ENCODE measurements around the gene OXER1. TPM values are rescaled to one million over a fixed set of nuclear protein-coding genes. Genes with fewer than 3 reads are reported as not detected.

Gene OXER1
- total RNA-seq, 2 donors from 2014 or later, result 4.7 to 6.9 TPM

DNA sequence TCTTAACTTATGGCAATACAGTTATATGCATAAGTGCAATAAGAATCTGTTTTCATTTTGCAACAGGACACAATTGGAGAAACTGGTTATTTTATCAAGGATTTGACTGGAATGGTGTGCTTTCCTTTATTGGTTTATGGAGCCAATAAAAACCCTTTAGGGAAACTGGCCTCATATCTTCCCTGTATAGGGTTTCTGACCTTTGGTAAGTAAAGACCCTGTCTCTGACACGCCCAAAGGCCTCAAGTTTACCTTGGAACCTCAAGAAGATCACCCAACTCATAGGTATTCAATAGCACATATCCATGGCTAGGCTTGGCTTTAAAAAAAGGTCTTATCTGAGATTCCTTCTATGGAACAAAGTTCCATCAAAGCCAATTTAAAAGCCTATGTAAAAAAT, 17.2 kb upstream of the OXER1 start:
- TF ChIP-seq, protein P1, sequence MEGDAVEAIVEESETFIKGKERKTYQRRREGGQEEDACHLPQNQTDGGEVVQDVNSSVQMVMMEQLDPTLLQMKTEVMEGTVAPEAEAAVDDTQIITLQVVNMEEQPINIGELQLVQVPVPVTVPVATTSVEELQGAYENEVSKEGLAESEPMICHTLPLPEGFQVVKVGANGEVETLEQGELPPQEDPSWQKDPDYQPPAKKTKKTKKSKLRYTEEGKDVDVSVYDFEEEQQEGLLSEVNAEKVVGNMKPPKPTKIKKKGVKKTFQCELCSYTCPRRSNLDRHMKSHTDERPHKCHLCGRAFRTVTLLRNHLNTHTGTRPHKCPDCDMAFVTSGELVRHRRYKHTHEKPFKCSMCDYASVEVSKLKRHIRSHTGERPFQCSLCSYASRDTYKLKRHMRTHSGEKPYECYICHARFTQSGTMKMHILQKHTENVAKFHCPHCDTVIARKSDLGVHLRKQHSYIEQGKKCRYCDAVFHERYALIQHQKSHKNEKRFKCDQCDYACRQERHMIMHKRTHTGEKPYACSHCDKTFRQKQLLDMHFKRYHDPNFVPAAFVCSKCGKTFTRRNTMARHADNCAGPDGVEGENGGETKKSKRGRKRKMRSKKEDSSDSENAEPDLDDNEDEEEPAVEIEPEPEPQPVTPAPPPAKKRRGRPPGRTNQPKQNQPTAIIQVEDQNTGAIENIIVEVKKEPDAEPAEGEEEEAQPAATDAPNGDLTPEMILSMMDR (IDR thresholded peaks at IDR 0.05), result no peak
- TF ChIP-seq POLR2A (IDR thresholded peaks at IDR 0.05), result no peak
- Histone ChIP-seq H3K4me1 (peaks cover 3% of the 10 kb centered on the region), H3K27ac (no peak overlapping the region), H3K4me3 (no peak overlapping the region), H3K9me3 (no peaks in the 10 kb centered on the region), H3K36me3 (replicated peaks in 1 of 2; ENCODE audit: insufficient read depth in 1 of 2, low read depth in 2 of 2) (no peaks in the 10 kb centered on the region), H3K27me3 (no peaks in the 10 kb centered on the region)
- intact Hi-C loops (cut with DNase I), result no loop called here
- DNase-seq, result no peak
- 90 to 95% methylated on average over 1 of the region's 1 CpG for WGBS, 2 donors
- ATAC-seq, result no peak

DNA sequence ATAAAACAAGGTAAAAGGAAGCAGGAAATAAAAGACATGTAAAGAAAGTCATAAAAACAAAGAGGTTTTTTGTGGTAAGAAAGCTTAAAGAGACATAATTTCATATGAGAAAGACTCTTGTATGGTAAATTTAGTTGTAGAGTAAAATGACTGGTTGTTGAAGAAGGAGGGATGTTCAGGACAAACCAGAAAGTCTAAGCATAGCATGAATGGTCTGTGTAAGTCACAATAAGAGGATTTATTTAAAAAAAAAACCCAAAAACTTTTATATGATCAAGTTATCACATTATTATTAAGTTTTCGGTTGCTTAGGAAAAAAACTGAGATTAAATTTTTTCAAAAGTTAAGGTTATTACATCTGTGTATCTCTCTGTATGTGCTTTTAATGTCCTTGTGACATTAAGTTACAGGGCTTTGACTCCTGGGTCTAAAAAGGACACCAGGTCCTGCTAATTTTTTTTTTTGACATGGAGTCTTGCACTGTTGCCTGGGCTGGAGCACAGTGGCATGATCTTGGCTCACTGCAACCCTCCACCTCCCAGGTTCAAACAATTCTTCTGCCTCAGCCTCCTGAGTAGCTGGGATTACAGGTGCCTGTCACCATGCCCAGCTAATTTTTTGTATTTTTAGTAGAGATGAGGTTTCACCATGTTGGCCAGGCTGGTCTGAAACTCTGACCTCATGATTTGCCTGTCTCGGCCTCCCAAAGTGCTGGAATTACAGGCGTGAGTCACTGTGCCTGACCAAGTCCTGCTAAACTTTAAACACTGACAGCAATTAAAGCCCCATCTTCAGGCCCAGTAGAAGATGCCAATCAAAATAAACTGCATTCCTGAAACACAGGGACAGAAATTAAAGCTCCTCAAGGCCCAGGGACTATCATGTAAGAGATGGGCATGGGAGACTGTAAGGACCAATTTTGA, 14.2 kb upstream of the OXER1 start:
- no peak for DNase-seq
- H3K27ac ChIP-seq, result no peak overlapping the region
- 94% methylated on average over 3 of the region's 3 CpGs for WGBS, 2 donors

DNA sequence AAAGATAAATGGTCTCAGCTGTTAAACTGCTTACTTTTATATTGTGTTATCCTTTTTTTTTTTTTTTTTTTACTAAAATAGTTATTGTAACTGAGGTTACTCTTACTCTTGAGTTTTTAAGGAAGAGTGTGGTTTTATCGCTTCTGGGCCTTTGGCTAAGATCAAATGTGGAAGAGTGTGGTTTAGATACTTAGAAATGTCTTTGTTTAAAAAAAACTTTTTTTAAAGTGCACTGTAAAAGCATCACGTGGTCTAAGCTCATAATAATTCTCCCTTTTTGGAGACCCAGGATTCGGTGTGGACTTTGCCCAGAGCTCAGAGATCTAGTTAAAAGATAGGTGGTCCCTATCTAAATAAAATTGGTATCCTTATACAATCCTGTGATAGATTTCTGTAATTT, 11.9 kb upstream of the OXER1 start:
- Histone ChIP-seq H3K4me3 (no peak overlapping the region), H3K27ac (no peak overlapping the region)
- DNase-seq, result no peak

More for the DNA sequence above, 14.2 kb upstream of the OXER1 start:
- H3K27me3 ChIP-seq, result no peaks in the 10 kb centered on the region
- no peaks in the 10 kb centered on the region for H3K9me3 ChIP-seq
- no peak overlapping the region for H3K4me3 ChIP-seq
- TF ChIP-seq, protein P1 (IDR thresholded peaks at IDR 0.05), result no peak
- no peak for TF ChIP-seq POLR2A (IDR thresholded peaks at IDR 0.05)
- no peaks in the 10 kb centered on the region for H3K36me3 ChIP-seq (replicated peaks in 1 of 2; ENCODE audit: insufficient read depth in 1 of 2, low read depth in 2 of 2)
- no peak for ATAC-seq
- no peaks in the 10 kb centered on the region for H3K4me1 ChIP-seq
- intact Hi-C loops (cut with DNase I), result no loop called here

DNA sequence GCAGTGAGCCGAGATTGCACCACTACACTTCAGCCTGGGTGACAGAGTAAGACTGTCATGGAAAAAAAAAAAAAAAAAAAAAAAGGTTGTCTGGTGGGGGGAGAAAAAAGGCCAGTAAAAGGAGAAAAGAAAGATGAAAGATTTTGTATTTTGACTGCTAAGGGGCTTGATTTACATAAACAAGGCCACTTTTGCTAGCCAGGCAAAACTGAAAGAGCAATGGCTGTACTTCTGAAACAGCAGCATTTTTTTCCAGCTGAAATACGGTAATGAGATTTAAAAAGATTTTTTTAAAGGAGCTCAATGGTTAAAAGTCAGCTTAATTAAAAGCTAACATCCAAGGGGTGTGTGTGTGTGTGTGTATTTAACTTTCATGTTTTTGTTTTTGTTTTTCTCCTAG, 11.3 kb upstream of the OXER1 start:
- Histone ChIP-seq H3K4me1 (no peaks in the 10 kb centered on the region), H3K36me3 (replicated peaks in 1 of 2; ENCODE audit: insufficient read depth in 1 of 2, low read depth in 2 of 2) (no peaks in the 10 kb centered on the region), H3K9me3 (no peaks in the 10 kb centered on the region), H3K27ac (no peak overlapping the region), H3K4me3 (no peak overlapping the region), H3K27me3 (no peaks in the 10 kb centered on the region)
- TF ChIP-seq, protein P1 (IDR thresholded peaks at IDR 0.05), result no peak
- TF ChIP-seq POLR2A (IDR thresholded peaks at IDR 0.05), result no peak
- no peak for ATAC-seq
- WGBS, 2 donors, result 81 to 87% methylated on average over 2 of the region's 2 CpGs
- intact Hi-C loops (cut with DNase I), result no loop called here
- DNase-seq, result no peak

More for the DNA sequence above, 11.9 kb upstream of the OXER1 start:
- intact Hi-C loops (cut with DNase I), result no loop called here
- Histone ChIP-seq H3K4me1 (no peaks in the 10 kb centered on the region), H3K27me3 (no peaks in the 10 kb centered on the region), H3K9me3 (no peaks in the 10 kb centered on the region), H3K36me3 (replicated peaks in 1 of 2; ENCODE audit: insufficient read depth in 1 of 2, low read depth in 2 of 2) (no peaks in the 10 kb centered on the region)
- no peak for ATAC-seq
- WGBS, 2 donors, result 75 to 78% methylated on average over 3 of the region's 3 CpGs
- TF ChIP-seq POLR2A (IDR thresholded peaks at IDR 0.05), result no peak
- TF ChIP-seq, protein P1 (IDR thresholded peaks at IDR 0.05), result no peak
